GM12873 (cell line): ENCODE results near the gene RCOR1.

Source experiments
- TF ChIP-seq, protein P1 (sequence below): IDR thresholded peaks from 2 replicates; pipeline ENCODE4 v1.5.1; 2012; ENCODE audit warnings: low read depth, mild to moderate bottlenecking, moderate library complexity, low read length, control low read depth; ENCODE audit not compliant: insufficient read depth; ENCODE audit errors: missing control alignments

RCOR1 gene

DNA sequence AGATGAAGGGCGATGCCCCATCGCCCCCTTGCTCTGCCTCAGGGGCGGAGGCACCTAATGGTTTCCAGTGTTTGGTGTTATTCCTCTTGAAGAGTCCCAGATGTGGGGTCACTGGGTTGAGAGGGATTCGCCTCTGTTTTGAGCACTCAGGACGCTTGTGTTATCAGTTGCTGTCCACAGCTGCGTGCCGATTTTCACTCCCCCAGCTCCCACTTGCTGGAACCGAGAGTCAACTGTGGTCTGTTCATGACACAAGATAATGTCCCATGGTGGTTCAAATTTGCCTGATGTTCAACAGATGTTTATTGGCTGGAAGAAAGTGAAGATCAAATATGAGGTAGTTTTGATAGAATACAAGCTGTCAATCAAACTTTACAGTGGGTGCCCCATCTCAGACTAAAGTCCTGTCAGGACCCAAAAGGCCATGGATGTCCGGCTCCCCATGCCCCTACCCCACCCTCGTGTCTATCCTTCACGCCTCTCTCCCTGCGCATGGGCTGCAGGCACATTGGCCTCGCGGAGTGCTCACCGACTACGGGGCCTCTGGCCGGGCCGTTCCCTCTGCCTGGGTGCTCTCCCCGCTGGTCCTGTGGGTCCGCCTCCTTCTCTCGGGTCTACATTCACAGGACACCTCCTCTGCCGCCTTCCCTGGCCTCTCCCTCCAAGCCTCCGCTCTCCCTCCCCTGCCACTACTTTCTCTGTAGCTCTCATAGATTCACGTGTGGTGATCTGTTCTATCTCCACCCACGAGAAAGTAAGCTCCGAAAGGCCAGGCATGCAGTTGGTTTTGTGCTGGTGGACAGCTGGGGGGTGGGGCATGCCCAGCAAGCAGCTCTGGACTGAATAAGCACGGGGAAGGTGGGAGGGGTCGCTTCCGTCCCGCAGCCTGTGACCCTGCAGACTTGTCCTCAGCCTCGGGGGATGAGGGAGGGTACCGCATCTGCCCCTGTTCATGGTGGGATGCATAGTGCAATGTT lies 178.0 kb downstream of the RCOR1 start:
- TF ChIP-seq, protein P1, sequence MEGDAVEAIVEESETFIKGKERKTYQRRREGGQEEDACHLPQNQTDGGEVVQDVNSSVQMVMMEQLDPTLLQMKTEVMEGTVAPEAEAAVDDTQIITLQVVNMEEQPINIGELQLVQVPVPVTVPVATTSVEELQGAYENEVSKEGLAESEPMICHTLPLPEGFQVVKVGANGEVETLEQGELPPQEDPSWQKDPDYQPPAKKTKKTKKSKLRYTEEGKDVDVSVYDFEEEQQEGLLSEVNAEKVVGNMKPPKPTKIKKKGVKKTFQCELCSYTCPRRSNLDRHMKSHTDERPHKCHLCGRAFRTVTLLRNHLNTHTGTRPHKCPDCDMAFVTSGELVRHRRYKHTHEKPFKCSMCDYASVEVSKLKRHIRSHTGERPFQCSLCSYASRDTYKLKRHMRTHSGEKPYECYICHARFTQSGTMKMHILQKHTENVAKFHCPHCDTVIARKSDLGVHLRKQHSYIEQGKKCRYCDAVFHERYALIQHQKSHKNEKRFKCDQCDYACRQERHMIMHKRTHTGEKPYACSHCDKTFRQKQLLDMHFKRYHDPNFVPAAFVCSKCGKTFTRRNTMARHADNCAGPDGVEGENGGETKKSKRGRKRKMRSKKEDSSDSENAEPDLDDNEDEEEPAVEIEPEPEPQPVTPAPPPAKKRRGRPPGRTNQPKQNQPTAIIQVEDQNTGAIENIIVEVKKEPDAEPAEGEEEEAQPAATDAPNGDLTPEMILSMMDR: no peak

DNA sequence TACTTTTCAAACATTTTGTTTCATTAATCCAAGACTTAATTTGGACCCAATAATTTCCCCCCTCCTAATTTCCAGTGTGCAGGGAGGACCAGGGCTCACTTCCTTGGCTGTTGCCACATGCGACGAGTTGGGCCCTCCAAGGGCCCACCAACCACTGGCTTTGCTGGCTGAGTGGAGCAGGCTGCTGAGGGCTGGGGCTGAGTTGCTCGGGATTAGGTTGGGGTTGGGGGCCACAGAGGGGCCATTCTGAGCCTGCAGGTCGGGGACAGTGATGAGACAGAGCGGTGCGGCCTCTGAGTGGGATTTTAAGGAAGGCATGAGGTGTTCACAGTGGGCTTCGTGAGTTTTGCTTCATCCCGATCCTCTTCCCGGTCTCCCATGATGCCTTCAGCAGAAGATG lies 178.7 kb downstream of the RCOR1 start:
- TF ChIP-seq, protein P1: no peak

DNA sequence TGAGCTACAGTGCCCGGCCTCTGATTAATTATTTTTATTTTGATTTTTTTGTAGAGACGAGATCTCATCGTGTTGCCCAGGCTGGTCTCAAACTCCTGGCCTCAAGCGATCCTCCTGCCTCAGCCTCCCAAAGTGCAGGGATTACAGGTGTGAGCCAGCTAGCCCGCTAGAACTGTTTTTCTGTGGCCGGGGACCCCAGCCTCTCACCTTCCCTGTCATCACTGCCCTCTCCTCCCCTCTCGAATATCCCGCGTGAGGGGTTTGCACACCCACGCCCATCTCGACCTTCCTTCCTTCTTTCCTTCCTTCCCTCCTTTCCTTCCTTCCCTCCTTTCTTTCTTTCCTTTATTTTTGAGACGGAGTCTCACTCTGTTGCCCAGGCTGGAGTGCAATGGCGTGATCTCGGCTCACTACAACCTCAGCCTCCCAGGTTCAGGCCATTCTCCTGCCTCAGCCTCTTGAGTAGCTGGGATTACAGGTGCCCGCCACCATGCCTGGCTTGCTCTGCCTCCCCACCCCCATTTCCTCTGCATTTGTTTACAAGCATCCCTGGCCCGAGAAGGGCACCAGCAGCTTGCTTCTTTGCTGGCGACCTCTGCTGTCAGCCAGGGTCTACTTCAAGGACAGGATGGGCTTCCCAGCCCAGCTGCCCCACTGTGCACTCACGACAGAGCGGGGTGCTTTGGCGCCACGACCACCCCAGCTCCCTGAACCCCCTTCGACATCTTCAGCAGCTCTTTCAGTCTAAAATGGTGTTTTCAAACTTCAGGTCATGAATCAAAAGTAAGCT lies 180.5 kb downstream of the RCOR1 start:
- TF ChIP-seq, protein P1: peak; percentile 49

DNA sequence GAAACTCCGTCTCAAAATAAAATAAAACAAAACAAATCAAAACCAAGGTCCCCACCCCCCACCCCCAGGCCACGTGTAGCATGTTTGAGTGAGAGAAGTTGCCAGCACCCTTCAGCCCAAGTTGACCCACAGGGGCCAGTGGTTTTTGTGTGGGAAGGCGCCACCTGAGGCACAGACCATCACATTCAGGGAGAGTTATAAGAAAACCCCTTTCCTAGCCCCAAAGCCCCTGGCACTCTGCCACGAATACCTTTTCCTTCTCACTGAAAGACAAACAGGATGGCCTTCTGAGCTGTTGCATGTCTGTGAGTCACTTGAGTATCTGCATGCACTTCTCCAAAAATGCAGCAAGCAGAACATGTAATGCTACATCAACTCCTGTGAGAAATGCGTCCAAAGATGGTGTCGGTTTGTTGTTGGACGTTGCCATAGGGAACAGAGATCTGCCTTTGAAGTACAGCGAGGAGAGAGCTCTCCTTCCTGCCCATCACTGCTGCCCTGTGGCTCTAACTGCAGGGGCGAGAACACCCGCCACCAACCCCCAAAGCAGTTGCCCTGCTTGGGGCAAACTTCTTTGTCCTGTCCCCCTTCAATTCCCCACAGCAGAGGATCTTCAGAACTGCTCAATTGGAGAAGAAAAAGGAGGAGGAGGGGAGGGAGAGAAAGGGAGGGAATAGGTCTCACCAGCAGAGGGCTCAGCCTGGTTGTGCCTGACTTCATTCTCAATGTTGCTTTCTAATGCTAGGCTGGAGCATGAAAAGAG lies 182.1 kb downstream of the RCOR1 start:
- TF ChIP-seq, protein P1: peak; percentile 89

DNA sequence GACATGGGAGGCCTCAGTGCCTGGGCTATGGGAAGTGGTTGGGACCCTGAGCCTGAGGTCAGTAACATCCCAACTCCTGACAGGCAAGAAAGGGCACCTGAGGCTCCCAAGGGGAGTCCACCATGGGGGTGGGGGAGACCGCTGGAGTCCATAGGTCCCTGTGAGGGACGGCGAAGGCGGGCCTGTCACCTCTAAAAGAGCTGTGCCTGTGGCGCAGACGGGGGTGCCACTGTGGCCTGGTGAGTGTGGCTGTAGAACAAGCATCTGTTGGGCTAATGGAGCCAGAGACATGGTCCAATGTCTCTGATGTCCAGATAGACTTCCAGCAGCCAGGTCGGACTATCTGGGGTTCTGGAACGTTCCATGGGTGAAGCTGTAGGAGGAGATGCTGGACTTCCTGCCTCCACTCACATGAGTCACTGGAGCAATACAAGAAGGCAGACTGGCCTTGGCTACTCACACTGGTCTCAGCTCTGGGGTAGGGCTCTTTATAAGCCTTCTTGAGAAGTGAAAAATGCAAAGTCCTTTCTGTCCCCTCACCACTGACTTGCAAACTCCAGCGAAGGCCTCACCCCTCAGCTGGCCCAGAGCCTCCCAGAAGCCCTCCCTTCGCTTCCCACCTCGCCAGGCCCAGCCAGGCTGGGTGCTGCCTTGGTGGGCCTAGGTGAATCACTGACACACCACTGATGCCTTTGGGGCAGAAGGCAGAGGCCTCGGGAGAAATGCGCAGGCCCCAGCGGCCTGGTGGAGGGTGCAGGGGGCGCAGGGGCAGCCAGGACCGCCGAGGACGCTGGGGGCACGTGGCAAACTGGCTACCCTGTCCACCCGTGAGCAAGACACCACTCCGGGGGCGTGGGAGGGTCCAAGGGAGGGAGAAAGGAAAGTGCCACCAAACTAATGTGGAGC lies 183.7 kb downstream of the RCOR1 start:
- TF ChIP-seq, protein P1: no peak

DNA sequence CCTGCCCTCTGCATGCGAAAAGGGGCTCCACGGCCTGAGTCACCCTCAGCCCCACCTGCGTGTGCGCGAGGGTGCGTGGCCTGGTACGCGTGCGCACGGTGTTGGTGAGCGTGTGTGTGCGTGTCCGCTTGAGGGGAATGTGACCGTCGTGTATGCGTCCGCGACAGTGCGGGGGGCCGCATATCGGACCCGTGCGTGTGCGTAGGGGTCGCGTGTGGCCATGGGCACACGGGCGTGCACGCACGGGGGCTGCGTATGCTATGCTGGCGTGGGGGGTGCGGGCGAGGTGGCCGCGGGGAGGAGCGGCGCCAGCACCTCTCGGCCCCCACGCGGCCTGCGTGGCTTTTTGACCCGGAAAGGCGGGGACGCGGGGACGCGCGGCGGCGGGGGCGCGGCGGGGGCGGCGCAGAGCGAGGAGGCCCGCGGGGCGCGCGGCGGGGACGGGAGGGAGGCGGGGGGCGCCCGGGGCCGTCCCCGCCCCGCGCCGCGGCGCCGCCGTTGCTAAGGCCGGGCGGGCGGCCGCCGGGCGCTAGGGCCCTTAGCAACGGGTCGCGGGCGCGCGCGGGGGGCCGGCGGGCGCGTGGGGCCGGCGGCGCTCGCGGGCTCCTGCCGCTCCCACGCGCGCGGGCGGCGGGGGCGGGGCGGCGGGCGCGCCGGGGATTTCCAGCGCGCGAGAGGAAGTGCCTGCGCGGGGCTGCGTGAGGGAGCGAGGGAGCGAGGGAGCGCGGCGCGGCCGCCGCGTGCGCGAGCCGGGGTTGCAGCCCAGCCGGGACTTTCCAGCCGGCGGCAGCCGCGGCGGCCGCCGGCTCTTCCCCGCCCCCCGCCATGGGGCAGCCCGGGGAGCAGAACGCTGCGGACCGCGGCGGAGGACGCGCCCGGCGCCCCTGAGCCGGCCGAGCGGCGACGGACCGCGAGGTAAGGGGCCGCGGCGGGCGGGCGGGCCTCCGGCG lies 184.6 kb downstream of the RCOR1 start, which contains the start of gene TRAF3:
TRAF3 (plus strand) TSS at position 689 of the 950 bp plus-strand sequence. CDS start 92,753 bp downstream, outside the sequence.
- TF ChIP-seq, protein P1: no peak
